Left renal pelvis (tissue), 4 donors: ENCODE measurements around the gene GPR158. TPM values are rescaled to one million over a fixed set of nuclear protein-coding genes. Genes with fewer than 3 reads are reported as not detected.

ENCODE experiments used
- DNase-seq, 4 donors: peaks; one replicate each; pipeline ENCODE4 v3.0.0-alpha.2; 2013; ENCODE audit warnings: low read depth in 4 of 4, low spot score in 3 of 4
- polyA plus RNA-seq, 4 donors: library from polyadenylated mRNA; unstranded; fragments of 120-200 nt; gene quantifications; one replicate each; pipeline ENCODE4 v1.2.1, GENCODE V29; 2013; ENCODE audit not compliant: insufficient read length in 4 of 4

The GPR158 gene
- polyA plus RNA-seq, 4 donors = 0.26 to 0.49 (median 0.35) TPM

DNA sequence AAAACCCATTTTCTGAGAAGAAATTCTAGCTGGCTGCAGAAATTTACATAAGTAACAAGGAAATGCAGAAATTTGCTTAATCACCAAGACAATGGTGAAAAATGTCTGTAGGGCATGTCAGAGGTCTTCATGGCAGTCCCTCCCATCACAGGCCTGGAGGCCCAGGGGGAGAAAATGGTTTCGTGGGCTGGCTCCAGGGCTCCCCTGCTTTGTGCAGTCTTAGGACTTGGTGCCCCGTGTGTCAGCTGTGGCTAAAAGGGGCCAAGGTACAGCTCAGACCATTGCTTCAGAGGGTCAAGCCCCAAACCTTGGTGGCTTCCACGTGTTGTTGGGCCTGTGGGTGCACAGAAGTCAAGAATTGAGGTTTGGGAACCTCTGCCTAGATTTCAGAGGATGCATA lies 215.9 kb downstream of the GPR158 start:
- no peak for DNase-seq

DNA sequence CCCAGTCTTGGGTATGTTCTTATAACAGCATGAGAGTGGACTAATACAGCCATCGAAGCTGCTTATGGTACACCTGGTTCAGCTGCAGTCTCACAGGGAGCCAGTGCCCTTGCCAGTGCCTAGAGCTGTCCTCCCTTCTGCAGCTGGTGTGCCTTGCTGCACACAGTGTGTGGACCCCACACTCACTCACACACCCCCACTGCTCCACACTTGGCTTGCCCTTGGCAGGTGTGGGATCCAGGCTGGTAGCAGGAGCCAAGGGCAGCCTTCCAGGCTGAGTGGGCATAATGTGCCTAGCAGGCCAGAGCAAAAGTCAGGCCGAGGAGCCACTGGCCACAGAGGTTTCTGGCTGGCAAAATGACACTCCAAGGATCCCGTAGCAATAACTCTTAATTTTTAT lies 217.3 kb downstream of the GPR158 start:
- DNase-seq = no peak

- no peak for DNase-seq
These were observed 218.8 kb downstream of the GPR158 start for GRCh38 chr10:25393621-25394020.

DNA sequence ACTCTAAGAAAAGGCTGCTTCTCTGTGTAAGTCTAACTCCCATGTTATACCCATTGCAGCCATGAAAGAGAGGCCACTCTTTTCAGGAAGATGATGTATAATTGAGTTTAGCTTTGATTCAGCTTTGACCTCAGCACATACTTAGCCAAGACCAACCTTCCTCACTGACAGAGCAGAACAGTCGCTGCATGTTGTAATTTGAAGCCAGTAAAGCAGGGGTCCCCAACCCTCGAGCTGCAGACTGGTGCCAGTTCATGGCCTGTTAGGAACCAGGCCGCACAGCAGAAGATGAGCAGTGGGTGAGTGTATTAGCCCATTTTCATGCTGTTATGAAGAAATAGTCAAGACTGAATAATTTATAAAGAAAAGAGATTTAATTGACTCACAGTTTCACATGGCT lies 223.9 kb downstream of the GPR158 start:
- no peak for DNase-seq

DNA sequence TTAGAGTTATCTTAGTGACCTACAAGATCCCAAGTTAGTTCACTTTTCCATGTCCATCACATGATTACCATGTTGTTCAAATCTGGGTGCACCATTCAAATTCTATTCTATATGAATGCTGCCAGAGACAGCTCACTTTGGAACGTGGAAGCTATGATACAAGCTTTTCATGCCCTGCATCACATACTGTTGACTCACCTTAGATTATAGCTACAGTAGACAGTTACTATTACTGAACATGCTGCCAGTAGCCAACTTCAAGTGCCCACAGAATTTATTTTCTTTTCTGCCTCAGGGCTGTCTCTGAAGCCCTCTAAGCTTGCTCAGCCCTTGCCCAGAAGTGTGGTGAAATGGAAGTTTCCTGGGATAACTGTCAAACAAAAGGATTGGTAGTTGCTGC lies 231.1 kb downstream of the GPR158 start:
- DNase-seq = no peak

- DNase-seq = no peak
These were observed 242.8 kb downstream of the GPR158 start for GRCh38 chr10:25417611-25418010.

DNA sequence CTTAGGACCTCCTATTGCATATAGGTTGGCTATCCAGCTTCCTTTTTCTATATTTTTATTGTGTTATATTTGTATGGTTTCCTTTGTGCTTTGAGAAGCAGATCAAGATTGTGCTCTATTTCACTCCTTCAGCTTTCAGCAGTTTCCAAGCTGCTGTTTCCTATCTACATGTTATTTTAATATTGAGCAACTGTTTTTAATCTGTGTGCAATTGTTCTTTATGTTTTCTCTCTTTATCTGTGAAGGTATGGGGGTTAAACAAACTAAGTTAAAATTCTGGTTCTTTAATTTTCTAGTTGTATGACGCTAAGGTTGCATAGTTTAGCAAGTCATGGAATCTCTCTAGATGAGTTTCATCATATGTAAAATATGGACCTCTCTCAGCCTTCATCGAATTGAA lies 251.0 kb downstream of the GPR158 start:
- no peak for DNase-seq

DNA sequence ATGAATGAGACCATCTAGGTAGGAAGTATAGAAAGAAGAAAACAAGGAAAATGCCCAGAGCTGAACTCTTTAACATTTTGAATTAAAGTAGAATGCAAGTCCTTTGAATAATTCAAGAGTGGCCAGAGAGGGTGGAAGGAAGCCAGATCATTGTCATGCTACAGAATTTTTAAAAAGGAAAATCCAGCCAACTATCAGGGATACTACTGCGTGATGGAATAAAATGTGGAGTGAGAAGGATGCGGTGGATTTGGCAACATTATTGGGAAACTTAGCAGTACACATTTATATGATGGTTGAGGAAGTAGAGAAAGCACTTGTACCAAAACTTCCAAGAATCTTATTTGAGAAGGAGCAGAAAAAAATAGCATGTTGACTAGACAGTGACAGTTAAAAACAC lies 261.6 kb downstream of the GPR158 start:
- no peak for DNase-seq

- no peak for DNase-seq
These were observed 266.5 kb downstream of the GPR158 start for GRCh38 chr10:25441270-25441669.

DNA sequence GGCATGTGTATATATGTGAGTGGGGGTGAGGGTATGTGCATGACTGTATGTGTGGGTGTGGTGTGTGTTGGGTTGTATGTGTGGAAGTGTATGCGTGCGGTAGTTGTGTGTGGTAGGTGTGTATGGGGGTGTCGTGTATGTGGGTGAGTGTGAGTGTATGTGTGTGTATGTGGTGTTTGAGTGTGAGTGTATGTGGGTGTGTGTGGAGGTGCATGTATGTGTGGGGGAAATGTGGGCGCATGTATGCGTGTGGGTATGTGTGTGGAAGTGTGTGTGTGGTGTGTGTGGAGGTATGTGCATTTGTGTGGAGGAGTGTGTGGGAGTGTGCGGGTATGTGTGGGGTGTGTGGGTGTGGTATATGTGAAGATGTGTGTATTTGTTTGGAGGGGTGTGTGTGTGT lies 269.5 kb downstream of the GPR158 start:
- no peak for DNase-seq

- no peak for DNase-seq
These were observed 276.6 kb downstream of the GPR158 start for GRCh38 chr10:25451401-25451800.

DNA sequence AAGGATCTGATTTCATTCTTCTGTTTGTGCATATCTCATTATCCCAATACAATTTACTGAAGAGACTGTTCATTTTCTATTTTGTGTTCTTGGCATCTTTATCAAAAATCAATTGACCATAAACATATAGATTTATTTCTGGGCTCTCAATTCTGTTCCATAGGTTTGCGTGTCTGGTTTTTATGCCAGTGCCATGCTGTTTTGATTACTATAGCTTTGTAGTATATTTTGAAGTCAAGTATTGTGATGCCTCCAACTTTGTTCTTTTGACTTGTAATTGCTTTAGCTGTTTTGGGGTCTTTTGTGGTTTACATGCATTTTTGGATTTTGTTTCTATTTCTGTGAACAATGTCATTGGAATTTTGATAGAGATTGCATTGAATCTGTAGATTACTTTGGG lies 278.8 kb downstream of the GPR158 start:
- no peak for DNase-seq

- DNase-seq = no peak
These were observed 281.3 kb downstream of the GPR158 start for GRCh38 chr10:25455980-25456567.

- DNase-seq = no peak
These were observed 282.8 kb downstream of the GPR158 start for GRCh38 chr10:25457552-25457951.

GRCh38 chr10:25465582-25466372 lies 291.0 kb downstream of the GPR158 start:
- no peak for DNase-seq

DNA sequence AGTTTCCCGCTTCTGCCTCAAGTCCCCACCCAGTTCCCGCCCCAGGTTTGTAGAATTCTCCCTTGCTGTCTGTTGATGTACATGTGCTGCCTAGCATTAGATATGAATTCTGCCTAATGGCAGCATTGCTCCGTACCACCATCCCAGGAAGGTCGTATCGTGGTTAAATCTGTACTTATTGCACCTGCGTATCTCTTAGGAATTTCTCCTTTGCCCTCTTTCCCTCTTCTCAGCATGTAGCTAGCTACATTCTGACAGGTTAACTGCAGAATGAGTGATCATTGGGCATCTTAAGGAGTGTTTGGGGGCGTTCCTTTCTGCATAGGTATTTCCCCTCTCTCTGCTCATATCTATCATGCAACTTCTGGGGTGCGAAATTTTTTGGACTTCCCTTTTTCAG lies 293.1 kb downstream of the GPR158 start:
- DNase-seq = no peak

GRCh38 chr10:25481467-25481866 lies 306.7 kb downstream of the GPR158 start:
- no peak for DNase-seq

- no peak for DNase-seq
These were observed 309.2 kb downstream of the GPR158 start for GRCh38 chr10:25483999-25484398.

GRCh38 chr10:25487266-25487665 lies 312.5 kb downstream of the GPR158 start:
- DNase-seq = no peak

DNA sequence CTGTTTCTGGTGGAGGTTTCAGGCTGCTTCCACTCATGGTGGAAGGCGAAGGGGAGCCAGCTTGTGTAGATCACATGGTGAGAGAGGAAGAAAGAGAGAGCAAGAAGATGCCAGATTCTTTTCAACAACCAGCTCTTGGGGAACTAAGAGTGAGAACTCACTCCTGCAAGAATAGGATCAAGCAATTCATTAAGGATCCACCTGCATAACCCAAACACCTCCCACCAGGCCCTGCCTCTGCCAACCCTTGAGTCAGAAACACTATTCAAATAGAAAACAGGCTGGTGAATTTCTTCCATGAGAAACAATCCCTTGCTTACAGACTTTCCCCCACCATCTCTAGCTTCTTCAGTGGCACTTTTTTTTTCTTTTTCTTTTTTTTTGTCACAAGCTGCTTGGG lies 317.2 kb downstream of the GPR158 start:
- no peak for DNase-seq

- no peak for DNase-seq
These were observed 317.9 kb downstream of the GPR158 start for GRCh38 chr10:25492680-25493079.

DNA sequence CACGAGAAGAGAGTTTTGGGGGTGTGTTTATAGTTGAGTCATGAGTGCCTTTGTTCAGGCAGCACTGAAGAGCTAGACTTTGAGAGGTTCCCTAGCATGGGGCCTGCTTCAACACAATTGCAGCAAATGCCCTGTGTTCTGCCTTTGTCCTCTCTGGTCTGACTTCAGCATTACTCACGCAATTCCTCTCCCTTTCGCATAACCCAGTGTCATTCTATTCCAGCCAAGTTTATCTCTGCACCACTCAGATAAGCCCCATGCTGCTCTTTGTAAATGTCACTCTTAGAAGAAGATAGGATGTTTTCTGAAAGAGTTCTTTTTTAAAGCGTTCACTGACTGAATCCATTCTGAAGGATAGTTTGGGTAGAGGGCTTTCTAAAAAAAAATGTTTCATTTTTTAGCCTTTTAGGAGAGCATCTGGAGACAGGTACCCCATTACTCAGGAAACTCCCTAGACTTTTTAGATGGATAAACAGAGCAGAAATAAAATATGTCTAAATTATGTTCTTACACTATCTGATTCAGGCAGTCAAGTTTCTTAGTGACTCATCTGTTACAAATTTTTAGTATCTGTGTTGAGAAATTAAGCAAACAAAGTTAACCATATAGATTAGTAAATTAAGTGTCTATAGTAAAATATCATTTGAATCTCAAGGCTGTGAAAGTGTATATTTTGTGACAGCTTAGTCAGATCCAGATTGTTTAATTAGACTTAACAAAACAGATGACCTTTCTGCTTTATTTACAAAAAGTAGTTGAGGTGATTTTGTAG lies 318.5 kb downstream of the GPR158 start:
- no peak for DNase-seq
